HG03469 (cell line): ENCODE measurements around the gene RBM19.
A peak's percentile ranks its signal among the peaks of the same experiment; 100 is the strongest.
"Not testable (repeated sequence)": the region's sequence is repeated elsewhere in the genome, so short reads cannot be mapped to it uniquely, and the experiment has no call there.

Experiments
- ATAC-seq: cut with Tn5 transposase; IDR thresholded peaks from one replicate; pipeline ENCODE4 v1.9.1; 2021; ENCODE audit warnings: mild to moderate bottlenecking, moderate library complexity, moderate number of reproducible peaks; ENCODE audit not compliant: unreplicated experiment

Gene RBM19, protein sequence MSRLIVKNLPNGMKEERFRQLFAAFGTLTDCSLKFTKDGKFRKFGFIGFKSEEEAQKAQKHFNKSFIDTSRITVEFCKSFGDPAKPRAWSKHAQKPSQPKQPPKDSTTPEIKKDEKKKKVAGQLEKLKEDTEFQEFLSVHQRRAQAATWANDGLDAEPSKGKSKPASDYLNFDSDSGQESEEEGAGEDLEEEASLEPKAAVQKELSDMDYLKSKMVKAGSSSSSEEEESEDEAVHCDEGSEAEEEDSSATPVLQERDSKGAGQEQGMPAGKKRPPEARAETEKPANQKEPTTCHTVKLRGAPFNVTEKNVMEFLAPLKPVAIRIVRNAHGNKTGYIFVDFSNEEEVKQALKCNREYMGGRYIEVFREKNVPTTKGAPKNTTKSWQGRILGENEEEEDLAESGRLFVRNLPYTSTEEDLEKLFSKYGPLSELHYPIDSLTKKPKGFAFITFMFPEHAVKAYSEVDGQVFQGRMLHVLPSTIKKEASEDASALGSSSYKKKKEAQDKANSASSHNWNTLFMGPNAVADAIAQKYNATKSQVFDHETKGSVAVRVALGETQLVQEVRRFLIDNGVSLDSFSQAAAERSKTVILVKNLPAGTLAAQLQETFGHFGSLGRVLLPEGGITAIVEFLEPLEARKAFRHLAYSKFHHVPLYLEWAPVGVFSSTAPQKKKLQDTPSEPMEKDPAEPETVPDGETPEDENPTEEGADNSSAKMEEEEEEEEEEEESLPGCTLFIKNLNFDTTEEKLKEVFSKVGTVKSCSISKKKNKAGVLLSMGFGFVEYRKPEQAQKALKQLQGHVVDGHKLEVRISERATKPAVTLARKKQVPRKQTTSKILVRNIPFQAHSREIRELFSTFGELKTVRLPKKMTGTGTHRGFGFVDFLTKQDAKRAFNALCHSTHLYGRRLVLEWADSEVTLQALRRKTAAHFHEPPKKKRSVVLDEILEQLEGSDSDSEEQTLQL

DNA sequence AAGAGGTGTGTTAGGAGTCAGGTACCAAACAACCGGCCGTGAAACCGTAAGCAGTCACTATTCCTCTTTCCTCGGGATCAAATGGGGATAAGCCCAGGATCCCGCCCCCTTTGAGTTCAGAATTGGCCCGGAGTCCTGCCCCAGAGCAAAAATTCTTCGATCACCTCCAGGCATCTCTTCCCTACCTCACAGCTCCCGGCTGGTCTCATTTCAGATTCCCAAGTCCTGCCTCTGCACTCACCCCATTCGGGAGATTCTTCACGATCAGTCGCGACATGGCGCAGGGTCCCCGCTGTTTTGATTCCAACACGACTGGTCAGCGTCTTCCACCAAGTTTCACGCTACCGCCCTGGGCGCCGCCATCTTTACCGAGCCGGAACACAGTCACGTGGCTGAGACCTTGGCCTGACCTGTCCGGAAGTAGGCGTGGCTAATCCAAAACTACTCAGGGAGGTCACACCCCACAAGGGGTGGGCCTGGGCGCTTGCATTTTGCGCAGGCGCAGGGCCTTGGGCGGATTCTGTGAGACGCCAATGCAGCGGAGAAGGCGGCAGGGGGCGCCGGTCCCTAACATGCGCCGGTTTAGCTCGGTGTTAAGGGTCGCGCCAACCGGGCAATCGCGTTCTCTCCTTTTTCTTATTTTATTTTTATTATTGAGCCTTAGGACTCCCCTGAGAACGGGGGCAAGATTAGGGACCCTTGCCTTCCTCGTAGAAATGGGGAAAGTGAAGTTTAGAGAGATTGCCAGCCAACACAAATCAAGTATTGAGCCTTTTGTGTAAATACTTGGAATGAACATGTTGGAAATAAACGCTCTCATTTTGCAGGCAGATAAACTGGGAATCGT, at the start of gene RBM19:
TSS of gene RBM19 (minus strand) at position 375 of the 847 bp plus-strand sequence. CDS start at position 277, 98 bp downstream.
- peak; percentile 97 for ATAC-seq

DNA sequence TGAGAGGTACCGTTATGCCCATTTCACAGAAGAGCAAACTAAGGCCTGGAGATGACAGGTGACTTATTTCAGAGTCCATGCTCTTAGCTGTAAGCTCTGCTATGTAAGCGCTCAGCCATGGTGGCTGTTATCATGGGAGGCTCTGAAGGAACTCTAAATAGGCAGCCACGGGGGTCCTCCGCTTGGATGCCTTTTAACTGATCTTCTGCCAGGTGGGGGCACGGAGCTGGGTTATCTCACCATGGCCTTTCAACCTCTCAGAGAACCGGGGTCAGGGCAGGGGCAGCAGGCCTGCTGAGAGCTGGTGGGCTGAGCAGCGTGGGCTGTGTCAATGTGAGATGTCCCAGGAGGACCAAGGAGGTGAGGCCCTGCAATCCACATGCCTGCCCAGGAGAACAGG, 49.7 kb upstream of the RBM19 start:
- ATAC-seq, result no peak

DNA sequence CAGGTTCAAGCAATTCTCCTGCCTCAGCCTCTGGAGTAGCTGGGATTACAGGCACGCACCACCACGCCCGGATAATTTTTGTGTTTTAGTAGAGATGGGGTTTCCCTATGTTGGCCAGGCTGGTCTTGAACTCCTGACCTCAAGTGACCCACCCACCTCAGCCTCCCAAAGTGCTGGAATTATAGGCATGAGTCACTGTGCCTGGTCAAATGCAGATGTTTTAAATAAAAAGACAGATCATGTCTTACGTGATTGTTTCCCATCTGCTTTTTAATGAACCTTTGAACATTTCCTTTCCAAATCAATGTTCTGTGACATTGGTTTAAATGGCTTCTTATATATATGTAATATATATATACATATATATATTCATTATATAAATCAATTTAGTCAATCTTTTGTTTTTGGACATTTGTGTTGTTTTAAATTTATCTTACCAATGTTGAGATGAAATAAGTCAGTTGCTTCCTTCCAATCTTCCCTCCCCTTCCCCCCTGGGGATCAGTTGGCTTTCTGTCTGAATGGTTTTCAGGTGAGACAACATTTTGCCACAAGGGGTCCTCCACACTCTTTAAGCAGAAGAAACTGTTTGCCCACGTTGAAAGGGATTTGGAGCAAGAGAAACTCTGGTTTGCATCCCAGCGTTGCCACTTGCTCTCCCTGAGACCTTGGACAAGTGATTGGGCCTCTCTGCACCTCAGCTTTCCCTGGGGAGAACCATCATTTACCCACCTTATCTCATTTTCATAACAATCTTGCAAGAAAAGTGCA, 47.6 kb upstream of the RBM19 start:
- no peak for ATAC-seq

DNA sequence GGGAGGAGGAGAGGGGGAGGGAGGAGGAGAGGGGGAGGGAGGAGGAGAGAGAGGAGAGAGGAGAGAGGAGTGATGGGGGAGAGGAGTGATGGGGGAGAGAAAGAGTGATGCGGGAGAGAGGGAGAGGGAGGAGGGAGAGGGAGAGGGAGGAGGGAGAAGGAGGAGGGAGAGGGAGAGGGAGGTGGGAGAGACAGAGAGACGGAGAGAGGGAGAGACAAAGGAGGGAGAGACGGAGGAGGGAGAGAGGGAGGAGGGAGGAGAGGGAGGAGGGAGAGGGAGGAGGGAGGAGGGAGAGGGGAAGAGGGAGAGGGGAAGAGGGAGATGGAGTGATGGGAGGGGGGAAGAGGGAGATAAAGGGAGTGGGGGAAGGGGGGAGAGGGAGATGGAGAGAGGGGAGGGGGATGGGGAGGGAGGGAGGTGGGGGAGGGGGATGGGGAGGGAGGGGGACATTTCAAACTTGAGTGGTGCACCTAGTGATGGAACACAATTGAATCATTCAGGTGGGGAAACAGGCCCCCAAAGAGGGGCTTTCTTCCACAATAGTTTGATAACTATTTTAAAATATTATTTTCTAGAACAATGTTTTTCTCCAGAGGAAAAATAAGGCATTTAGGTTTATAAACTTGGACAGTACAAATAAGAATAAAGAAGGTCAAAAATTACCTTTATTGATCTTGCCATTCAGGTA, 46.8 kb upstream of the RBM19 start:
- ATAC-seq, result no peak

DNA sequence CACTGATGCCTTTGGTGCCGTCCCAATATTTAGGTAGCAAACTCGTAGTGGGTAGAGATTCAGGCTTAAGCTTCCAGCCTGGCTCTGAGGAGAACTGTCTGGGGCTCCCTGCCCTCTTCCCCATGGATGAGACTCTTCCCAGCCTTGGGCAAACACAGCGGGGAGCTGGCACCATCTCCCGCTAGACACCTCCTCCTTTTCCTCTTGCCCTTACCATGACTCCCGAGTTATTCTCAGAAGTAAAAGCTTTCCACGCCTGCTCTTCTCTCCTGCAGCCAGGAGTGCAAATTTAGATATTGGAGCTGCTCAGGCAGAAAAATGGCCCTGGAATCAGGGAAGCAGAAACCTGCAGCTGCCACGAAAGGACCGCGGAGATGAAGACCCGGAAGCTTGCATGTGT, 45.6 kb upstream of the RBM19 start:
- no peak for ATAC-seq

DNA sequence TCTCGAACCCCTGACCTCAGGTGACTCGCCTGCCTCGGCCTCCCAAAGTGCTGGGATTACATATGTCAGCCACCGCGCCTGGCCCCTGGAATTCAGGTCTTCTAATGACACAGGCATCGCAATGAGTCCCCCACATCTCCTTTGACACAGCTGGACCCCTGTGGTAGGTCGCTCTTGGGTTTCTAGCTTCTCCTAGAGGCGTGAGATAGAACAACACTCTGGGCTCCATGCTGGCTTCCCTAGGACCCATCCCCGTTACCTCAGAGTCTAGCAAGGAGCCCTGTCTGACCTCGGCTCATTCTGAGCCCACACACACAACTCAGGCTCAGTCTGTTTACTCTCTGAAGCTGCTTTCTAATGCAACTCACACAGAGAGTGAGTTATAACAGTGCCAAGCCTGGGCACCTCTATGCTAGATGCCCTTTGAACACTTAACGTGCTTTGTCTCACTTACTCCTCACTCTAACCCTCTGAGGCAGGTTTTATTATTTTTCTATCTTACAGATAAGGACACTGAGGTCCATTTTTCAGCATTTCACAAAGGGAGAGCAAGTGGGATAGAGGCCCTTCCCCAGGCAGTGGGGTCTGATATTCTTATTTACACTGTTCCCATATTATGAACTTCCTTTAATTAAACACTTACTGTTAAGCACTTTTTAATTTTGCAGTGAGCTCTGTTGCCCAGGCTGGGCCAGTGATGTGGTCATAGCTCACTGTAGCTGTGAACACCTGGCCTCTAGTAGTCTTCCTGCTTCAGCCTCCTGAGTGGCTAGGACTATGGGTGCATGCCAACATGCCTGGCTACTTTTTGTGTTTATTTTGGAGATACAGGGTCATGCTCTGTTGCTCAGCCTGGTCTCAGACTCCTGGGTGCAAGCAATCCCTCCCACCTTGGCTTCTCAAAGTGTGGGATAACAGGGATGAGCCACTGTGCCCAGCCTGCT, 40.6 kb upstream of the RBM19 start:
- no peak for ATAC-seq

DNA sequence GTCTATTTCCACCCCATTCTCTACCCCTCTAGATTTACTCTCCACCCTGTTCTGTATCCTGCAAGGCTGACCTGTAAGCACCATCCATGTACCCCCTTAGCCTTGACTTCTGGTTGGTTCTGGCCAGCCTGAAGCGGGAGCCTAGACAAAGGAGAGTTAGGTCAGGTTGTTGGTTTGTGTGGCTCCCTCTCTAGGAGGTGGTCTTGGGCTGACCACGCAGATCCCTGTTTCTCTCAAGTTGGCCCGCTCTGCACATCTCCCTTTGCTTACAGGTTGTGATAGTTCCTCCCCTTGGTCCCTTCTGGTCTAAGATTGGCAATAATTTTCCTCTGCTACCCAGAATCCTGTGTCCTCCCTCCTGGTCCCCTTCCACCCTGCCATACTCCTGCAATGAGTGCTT, 38.3 kb upstream of the RBM19 start:
- ATAC-seq, result no peak

DNA sequence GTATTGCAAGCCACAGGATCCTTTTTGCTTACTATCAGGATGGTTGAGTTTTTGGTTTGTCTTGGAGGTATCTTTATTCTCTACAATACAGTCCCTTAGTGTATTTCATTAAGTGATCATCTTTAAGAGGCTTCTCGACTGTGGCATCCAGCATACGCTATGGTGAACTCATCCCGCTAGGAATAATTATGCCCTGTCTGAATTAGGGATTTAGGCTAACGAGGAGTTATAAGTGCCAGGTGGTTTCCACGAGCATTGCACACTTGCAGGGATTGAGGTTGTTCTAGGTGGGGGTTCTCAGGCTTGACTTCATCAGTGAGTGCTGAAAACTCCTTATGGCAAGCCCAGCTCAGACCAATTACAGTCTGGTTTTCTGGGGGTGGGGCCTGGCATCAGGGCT, 37.2 kb upstream of the RBM19 start:
- ATAC-seq, result no peak

DNA sequence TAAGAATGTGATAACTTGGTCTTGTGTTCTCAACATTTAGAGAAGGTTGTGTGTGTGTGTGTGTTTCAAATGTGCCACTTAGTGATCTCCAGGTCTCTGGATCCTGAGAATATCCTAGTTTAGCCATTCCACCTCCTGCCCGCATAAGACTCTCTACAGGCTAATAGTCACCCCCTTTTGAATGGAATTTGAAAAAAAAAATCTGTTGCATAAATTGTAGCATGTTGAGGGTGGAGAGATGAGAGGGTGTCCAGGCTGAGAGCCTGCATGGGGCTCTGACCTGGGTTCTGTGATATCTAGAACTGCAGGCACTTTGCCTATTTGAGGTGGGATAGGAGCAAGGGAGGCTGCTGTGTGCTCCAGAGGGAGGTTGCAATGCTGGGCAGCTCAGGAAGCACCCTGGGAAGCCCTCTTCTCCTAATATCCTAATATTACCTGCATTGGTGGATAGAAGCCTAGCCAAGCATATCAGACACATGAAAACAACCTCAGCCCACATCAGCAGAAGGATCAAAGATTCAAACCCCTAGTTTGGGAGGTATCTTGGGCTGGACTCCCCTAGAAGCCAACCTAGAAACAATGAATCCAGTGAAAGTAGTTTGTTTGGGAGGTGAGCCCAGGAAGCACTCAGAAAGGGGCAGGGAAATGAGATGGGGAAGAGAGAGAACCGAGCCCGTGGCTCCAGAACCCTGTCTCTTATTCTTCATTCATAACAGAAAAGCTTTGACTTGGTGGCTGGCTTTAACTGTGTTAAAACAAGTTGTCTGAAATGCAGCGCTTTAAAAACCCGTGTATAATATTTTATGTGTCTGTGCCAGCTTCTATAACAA, 35.6 kb upstream of the RBM19 start:
- no peak for ATAC-seq

DNA sequence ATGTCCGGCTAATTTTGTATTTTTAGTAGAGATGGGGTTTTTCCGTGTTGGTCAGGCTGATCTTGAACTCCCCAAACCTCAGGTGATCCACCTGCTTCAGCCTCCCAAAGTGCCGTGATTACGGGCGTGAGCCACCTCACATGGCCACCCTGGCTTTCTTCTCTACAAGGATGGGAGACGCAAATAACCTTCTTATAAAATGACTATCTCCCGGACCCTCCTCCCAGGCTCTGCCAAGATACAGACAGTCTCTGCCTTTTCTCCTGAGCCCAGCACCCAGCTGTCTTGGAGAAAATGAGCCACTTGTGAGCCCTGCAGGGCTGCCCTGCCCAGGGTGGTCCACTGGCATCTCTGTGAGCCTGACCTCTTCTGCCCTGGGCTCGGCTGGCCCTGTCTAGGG, 34.7 kb upstream of the RBM19 start:
- ATAC-seq, result no peak

DNA sequence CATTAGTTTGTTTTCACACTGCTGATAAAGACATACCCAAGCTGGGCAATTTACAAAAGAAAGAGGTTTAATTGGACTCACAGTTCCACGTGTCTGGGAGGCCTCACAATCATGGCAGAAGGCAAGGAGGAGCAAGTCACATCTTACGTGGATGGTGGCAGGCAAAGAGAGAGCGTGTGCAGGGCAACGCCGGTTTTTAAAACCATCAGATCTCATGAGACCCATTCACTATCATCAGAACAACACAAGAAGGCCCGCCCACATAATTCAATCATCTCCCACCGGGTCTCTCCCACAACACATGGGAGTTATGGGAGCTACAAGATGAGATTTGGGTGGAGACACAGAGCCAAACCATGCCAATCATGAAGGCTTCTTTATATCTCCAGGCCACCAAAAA, 34.1 kb upstream of the RBM19 start:
- ATAC-seq, result not testable (repeated sequence)

DNA sequence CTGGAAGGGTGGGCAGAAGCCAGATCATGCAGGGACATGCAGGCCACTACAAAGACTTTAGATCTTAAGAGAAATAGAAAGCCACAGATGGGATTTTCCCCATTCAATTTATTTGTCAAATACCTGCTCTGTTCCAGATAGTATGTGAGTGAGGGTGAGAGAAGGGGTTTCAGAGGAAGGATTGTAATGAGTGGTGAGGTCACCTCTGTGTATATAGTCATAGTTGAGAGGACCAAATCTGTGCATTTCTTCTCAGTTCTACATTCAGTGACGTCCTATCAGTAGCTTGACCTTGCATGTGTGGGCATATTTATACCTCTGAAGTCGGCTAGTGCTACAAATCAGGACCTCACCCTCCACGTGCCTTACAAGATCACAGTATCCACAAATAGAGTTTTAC, 31.2 kb upstream of the RBM19 start:
- ATAC-seq, result no peak

DNA sequence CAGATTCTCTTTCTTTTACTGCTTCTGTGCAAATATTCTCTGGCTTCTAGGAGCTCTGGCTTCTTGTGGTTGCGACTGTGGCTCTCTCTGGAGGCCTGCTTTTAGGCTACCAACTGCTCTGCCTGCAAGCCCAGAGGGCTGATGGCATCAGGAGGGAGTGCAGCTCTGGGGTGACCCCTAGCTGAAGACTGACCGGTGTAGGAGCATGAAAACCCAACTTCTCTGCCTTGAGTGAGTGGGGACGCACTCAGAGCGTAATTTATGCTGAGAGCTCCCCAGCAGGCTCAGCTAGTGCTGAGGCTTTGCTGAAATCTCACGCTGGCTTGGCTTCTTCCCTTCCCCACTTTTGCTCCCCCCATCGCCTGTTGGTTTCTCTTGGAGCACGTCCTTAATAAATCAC, 29.9 kb upstream of the RBM19 start:
- ATAC-seq, result no peak

DNA sequence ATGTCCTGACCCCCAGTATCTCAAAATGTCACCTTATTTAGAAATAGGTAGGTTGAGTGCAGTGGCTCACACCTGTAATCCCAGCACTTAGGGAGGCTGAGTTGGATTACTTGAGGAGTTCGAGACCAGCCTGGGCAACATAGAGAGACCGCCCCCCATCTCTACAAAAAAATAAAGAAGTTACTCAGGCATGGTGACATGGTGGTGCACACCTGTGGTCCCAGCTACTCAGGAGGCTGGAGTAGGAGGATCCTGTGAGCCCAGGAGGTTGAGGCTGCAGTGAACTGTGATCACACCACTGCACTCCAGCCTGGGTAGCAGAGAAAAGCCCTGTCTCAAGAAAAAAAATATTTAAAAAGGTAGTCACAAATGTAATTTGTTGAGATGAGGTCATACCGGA, 27.9 kb upstream of the RBM19 start:
- ATAC-seq, result no peak

DNA sequence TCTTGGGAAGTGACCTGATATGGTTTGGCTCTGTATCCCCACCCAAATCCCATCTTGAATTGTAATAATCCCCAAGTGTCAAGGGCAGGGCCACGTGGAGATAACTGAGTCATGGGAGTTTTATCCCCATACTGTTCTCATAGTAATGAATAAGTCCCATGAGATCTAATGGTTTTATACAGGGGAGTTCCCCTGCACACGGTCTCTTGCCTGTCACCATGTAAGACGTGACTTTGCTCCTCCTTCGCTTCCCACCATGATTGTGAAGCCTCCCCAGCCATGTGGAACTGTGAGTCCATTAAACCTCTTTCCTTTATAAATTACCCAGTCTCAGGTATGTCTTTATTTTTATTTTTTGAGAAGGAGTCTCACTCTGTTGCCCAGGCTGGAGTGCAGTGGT, 26.6 kb upstream of the RBM19 start:
- not testable (repeated sequence) for ATAC-seq

DNA sequence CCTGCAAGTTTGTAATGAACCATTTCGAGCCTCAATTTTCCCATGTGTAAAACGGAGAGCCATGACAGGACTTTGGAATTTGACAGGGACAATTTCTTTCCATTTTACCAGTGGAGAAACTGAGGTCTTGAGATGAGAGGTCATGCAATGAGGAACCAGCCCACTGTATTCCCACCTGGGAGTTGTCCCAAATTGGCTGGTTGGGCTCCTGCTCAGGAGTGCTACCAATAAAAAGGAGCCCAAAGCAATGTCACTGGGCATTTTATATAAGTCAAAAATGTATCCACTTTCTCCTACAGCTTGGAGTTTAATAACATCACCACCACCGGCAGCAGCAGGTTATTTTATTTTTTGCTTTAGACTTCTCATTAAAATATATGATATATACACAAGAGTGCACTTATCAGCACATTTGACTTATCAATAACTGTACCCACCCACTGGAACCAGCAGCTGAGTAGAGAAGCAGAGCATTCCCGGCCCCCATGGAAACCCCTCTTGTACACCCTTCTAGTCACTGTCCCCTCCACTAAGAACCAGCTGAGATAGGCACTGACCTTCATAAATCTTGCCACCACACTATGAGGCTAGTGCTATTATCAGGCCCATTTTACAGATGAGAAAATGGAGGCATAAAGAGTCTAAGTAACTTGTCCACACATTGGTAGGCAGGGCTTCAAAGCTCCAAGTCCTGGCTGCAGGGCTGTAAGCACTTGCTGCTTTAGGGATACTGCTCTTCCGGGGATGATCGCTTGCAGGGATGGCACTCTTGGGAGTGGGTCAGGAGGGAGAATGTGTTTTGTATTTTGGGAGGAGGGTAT, 25.3 kb upstream of the RBM19 start:
- ATAC-seq, result no peak
